ENCODE data around the gene ANK2.

ANK2 gene

DNA sequence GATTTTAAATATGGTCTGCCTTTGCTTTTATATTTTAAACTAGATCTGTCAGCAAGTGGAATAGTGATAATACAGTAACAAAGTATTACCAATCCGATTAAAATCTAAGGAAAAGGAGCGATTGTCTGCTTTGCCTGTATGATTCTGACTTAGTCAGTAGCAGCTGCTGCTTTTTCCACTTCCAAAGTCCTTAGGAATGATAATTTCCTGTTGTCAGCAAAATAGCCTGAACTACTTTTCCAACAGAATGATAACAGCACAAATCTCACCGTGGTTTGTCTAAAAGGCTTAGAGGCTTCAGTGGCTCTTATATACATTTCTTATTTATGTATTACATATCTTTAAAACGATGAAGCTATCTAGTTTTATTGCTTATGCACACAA lies 290.0 kb downstream of the ANK2 start:
- DNase-seq (ENCODE audit: low read depth in 2 of 2) = no peak

- no peak for DNase-seq (ENCODE audit: low read depth in 2 of 2)
Measured at GRCh38 chr4:113344100-113344499, 294.6 kb downstream of the ANK2 start.

DNA sequence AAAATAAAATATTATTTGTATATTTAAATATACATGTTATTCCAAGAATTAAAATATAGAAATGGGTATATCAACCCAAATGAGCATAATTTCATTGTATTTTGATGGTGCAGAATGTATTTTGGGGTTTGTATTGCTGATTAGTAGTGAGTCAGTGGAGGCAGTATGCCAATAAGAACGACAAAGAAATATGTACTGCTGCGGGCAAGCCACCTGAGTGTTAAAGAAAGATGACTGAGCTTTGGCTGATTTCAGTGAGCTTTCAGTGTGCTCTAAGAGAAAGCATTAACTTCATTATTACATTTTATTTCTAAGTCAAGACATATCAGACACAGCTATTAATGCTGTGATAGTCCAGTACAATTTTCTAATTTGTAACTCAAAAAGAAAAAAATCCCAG lies 297.8 kb downstream of the ANK2 start:
- DNase-seq (ENCODE audit: low read depth in 2 of 2) = no peak

DNA sequence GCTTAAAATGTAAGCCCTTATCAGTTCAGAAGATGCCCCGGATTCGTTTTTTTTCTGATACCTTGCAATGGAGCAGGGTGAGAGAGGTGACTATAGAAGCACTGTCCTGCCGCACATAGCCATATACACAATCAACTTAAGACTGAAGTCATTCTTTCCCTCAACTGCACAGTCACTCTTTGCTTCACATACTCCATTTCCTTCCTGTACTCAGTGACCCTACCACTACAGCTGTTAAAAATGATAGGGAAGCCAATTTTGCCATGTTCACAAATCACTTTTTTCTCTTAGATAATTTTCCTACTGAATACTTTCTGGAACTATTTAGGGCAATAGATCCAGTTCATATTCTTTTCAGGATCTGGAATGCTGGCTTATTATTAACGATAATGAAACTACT lies 300.0 kb downstream of the ANK2 start:
- DNase-seq (ENCODE audit: low read depth in 2 of 2) = no peak

- DNase-seq (ENCODE audit: low read depth in 2 of 2) = no peak
Measured at GRCh38 chr4:113350576-113350975, 301.1 kb downstream of the ANK2 start.

DNA sequence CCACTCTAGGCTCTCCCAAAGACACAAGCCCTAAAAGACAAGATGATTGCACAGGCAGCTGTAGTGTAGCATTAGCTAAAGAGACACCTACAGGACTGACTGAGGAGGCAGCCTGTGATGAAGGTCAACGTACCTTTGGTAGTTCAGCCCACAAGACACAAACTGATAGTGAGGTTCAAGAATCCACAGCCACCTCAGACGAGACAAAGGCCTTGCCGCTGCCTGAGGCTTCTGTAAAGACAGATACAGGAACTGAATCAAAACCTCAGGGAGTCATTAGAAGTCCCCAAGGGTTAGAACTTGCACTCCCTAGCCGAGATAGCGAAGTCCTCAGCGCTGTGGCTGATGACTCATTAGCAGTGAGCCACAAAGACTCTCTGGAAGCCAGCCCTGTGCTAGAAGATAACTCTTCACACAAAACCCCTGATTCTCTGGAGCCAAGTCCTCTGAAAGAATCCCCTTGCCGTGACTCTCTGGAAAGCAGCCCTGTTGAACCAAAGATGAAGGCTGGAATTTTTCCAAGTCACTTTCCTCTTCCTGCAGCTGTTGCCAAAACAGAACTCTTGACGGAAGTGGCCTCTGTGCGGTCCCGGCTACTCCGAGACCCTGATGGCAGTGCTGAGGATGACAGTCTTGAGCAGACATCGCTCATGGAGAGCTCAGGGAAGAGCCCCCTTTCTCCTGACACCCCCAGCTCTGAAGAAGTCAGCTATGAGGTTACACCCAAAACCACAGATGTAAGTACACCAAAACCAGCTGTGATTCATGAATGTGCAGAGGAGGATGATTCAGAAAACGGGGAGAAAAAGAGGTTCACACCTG lies 306.3 kb downstream of the ANK2 start:
- peak; percentile 47 to 60 for DNase-seq (ENCODE audit: low read depth in 2 of 2)

GRCh38 chr4:113356453-113356852 lies 307.0 kb downstream of the ANK2 start:
- no peak for DNase-seq (ENCODE audit: low read depth in 2 of 2)

DNA sequence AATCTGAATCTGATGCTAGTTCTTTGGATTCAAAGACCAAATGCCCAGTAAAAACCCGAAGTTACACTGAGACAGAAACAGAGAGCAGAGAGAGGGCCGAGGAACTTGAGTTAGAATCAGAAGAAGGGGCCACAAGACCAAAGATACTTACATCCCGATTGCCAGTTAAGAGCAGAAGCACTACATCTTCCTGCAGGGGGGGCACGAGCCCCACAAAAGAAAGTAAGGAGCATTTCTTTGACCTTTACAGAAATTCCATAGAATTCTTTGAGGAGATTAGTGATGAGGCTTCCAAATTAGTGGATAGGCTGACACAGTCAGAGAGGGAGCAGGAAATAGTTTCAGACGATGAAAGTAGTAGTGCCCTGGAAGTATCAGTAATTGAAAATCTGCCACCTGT lies 309.3 kb downstream of the ANK2 start:
- DNase-seq (ENCODE audit: low read depth in 2 of 2) = no peak

DNA sequence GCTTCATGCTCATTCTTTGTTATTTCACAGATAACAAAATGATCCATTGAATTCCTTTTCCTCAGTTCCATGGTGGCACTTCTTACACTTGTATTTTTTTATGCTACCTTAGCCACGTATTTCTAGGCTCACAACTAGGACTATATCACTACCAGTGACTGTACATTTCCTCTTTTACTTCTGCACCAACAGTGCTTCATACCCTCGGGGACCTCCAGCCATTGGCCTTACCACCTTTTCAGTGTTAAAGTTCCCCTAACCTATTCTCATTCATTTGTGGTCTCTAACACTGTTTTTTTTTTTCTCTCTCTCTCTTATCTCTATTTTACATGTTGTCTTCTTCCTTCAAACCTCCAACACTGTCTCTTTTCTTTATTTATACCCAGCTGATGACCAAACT lies 315.9 kb downstream of the ANK2 start:
- DNase-seq (ENCODE audit: low read depth in 2 of 2) = no peak

DNA sequence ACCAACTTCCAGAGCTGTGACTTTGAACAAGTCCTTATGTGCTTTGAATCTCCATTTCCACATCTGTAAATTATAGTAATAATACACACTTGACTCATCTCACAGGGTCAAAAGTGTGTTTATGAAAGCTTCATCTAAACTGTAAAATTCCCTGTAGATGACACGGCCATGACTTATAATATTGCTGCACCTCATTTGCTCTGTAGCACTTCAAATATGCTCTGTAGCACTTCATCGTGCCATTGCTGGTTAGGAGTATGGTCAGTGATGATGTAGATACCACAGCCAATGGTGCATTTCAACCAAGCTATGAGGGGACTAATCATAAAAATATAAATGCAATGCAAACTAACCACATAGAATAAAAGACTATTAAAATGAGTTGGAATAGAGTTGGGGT lies 318.6 kb downstream of the ANK2 start:
- no peak for DNase-seq (ENCODE audit: low read depth in 2 of 2)

DNA sequence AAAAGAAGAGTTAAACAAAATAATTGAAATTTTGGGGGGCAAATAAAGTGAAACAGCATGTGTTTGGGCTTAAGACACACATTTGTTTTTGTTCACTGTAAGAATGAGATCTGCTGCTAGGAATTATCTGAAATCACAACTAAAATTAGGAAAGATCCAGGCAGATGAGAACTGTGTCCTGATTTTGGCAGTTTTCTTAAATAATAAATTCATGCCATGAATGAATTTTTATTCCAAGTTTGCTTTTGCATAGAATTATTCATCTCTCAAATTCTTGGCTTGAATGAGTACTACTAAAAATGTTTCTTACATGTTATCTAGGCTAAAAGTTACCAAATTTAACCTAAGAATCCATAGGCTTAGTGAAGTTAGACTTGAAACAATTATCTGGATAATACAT lies 321.7 kb downstream of the ANK2 start:
- DNase-seq (ENCODE audit: low read depth in 2 of 2) = no peak

GRCh38 chr4:113375964-113376666 lies 326.7 kb downstream of the ANK2 start:
- DNase-seq (ENCODE audit: low read depth in 2 of 2) = no peak

GRCh38 chr4:113378836-113379235 lies 329.4 kb downstream of the ANK2 start:
- no peak for DNase-seq (ENCODE audit: low read depth in 2 of 2)

DNA sequence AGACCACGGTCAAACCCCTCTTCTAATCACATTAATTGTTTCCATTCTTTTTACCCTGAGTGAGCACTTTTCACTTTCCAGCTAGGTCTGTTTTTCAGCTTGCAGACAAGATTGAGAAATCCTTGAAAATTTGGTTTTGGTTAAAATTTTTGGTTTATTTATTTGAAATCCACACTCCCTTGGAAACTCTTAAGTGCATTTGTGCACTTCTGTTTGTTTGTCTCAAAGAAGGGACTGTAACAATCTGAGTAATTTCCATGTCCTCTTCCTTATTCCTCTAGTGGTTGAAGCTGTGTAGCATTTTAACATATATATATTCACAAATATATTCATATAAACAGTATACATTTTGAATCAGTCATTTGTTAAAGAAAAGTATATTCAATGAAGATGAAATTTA lies 333.3 kb downstream of the ANK2 start:
- DNase-seq (ENCODE audit: low read depth in 2 of 2) = no peak

GRCh38 chr4:113383111-113383785 lies 333.8 kb downstream of the ANK2 start:
- DNase-seq (ENCODE audit: low read depth in 2 of 2) = no peak

- DNase-seq (ENCODE audit: low read depth in 2 of 2) = no peak
Measured at GRCh38 chr4:113384600-113384999, 335.1 kb downstream of the ANK2 start.

DNA sequence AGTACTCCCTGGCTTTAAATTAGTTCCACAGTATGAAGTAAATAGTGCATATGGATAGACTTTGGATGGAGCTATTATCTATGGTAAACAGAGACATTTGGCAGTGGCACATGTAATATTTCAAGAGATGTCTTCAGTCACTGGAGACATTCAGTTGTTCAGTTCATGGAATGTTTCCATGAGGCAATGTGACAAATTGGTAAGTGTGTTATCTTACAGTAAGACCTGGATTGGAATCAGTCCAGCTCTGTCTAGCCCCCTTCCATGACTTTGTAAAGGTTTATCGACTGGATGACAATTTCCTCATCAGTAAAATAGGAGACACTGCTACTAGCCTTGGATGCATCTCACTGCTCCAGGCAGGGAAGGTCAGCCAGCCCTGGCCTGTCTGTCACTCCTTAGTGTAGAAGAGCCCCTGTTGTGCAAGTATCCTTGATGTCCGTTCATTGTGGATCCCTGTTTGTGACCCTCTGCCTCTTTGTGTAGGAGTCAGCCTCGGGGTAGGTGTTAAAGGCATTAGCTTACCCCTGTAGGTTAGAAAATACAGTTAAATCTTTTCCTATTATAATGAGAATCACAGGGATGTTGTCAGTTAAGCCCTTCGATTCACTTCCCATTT lies 335.9 kb downstream of the ANK2 start:
- DNase-seq (ENCODE audit: low read depth in 2 of 2) = no peak

GRCh38 chr4:113389160-113389559 lies 339.7 kb downstream of the ANK2 start:
- no peak for DNase-seq (ENCODE audit: low read depth in 2 of 2)

DNA sequence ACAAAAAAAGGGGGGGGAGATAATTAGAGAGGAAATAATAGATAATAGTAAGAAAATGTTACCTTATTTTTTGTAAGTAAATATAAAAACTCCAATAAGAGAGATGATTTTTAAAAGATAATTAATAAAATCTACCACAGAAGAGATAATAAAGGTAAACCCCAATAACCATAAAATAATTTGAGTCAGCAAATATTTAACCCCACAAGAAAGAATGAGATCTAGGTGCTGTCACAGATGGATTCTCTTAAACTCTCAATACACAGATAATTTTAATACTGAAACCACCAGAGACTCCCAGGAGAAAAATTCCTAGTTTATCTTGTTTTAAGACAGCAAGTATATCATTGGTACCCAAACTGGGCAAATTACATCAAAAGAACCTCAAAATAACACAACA lies 341.4 kb downstream of the ANK2 start:
- no peak for DNase-seq (ENCODE audit: low read depth in 2 of 2)

DNA sequence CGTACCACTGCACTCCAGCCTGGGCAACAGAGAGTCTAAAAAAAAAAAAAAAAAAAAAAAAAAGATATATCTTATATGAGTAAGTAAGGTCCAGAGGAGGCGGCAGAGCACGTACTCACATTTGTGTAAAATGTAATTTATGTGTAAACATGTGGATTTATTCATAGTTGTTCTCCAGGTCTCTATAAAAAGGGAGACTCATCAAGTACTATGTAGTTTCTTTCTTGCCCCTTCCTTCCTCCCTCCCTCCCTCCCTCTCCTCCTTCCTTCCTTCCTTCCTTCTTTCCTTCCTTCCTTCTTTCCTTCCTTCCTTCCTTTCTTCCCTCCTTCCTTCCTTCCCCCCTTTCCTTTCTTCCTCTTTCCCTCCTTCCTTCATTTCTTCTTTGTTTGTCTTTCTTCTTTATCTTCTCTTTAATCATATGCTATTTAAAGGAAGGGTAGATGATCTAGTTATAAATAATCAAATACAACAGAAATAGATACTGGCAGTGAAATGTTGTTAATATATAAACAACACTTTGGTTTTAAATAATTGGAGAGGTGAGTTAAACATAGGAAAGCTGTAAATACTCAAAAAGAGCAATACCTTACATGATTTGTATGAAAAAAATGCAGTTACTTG lies 344.8 kb downstream of the ANK2 start:
- no peak for DNase-seq (ENCODE audit: low read depth in 2 of 2)

DNA sequence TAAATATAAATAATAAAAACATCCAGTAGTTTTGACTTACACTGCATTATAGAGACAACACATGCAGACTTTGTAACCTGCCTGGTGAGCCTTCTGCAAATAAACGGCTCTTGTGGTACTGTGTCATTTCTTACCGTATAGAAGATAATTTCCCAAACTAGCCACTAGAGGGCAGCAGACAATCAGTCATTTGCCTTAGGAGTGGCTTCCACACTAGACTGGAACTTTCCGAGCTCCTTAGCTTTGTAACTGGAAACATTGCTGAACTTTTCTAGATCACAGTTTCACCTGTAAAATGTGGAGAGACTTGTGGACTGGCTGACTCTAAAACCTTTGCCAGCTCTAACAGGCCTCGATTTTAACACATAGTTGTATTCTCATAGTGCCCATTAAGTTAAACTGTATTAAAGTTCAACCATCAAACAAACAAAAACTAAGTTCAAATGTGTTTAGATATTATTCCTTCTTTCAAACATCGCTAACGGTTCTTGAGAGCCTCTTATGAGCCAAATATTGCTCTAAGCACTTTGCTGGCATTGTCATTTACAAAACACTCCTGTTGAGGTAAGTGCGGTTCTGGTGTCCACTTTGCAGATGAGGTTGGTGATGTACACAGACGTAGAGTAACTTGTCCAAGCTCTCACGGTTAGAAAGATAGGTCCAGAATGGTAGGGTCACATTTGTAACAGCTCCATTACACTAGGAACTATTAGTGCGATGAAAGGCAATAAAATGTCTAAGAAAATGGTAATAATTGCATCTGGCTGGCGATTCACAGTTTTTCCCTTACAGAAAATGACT lies 345.5 kb downstream of the ANK2 start:
- DNase-seq (ENCODE audit: low read depth in 2 of 2) = peak in 1 of 2 donors; percentile 19
